GM12864 (cell line): ENCODE results near the gene SGSM2.

Source experiments
- DNase-seq: peaks from one replicate; pipeline ENCODE4 v3.0.0-alpha.2; 2011; ENCODE audit warnings: low read depth
- H3K4me3 ChIP-seq: 2 replicates; pipeline ENCODE4 v1.5.1; 2011; ENCODE audit warnings: mild to moderate bottlenecking, low read depth, low read length, control low read depth
- CTCF ChIP-seq: IDR thresholded peaks from 2 replicates; pipeline ENCODE4 v1.5.1; 2011; ENCODE audit warnings: low read depth, mild to moderate bottlenecking, moderate library complexity, low read length, control low read depth, inconsistent platforms; ENCODE audit errors: missing control alignments

The SGSM2 gene

DNA sequence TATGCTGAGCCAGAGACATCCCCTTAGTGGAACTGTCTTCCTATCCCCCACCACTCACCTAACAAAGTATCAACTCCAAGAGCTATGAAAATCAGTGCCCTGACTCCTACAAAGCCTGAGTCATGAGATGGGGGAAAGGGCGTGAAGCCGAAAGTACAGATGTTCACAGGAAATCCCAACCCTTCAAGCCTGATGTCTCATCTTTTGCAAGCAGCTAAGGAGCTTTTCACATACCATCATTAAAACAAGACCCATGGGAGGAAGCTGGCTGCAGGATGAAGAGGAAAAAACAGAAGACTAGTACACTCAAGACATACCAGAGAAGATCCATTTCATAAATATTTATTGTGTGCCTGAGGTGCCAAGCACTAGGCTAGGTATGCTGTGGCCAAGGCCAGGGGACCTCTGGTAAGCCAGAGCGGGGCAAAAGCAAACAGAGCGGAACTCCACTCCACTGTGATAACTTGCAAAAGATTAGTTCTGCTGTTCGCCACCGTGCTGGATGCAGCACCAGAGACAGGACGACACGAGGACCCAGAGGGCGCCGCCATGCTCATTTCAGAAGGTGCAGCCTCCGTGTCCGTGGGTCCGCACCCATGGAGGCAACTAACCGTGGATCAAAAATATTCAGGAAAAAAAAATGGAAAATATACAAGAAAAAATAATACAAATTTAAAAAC, 68.1 kb downstream of the SGSM2 start:
- no peak overlapping the region for H3K4me3 ChIP-seq
- TF ChIP-seq CTCF = no peak
- no peak for DNase-seq

DNA sequence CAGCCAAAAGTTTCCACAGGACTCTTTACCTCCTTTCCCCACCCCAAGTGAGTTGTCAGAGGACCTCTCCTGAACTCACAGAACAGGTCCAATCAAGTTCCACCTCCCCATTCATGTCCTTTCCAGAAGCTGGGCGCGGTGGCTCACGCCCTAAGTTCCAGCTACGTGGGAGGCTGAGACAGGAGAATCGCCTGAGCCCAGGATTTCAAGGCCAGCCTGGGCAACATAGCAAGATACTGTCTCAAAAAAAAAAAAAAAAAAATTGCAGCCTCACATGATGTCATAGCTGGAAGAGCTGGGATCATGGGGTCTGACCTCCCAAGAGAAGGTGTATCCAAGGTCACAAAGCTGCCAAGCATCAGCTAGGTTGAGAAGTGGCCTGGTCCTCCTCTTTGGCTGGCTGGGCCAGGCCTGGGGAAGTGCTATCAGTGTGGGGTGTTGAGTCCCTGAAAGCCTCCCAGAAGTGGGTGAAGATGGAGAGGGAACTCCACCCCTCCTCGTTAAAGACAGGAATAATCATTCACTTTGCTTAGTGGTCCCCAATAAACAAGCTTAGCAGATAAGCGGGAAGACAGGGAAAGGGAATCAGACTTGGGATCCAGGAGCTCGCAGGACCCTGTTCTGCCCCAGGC, 69.1 kb downstream of the SGSM2 start:
- TF ChIP-seq CTCF = no peak

DNA sequence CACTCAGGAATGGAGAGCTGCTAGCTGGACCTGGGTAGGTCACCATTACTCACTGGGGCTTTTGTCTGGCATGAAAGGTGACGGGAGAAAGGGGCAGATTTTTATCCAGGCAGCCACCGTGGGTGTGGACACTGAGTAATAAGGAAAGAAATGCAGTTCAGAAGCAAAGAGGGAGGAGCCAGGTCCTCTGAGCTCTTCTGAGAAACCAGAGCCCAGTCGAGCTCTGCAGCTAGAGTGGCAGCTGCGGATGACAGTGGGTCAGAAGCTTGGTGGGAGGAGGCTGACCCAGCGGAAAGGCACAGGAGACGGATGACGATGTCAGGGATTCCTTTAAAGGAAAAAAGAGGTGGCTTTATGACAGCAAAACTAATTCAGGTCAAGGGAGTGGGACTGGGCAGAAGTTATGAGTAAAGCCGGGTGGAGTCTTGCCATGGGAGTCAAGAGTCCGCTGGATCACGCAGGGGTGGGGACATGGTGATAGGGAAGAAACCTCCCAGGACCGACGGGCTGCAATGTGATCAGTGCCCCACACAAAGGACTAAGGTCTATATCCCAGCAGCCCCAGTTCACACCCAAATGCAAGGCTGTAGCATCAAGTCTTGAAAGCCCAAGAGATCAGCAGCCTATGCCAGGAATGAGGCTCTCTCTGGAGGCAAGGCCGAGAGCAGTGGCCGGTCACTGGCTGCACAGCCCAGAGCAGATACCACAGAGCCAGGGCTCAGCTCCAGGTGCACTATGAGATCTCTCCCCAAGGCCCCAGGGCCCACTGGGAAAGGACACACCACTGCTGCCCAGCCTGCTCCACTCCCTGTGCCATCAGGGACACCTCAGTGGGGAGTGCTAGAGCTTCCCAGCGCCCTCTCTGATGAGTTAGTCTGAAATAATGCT, 69.8 kb downstream of the SGSM2 start:
- no peak for TF ChIP-seq CTCF
- no peak for DNase-seq
- H3K4me3 ChIP-seq = no peak overlapping the region

More for the DNA sequence above, 69.1 kb downstream of the SGSM2 start:
- no peak overlapping the region for H3K4me3 ChIP-seq
- no peak for DNase-seq

GRCh38 chr17:2410951-2411350, 73.7 kb downstream of the SGSM2 start:
- TF ChIP-seq CTCF = no peak
- no peak for DNase-seq
- no peak overlapping the region for H3K4me3 ChIP-seq

GRCh38 chr17:2412561-2413021, 75.3 kb downstream of the SGSM2 start:
- no peak overlapping the region for H3K4me3 ChIP-seq
- no peak for TF ChIP-seq CTCF
- DNase-seq = no peak

GRCh38 chr17:2414446-2415064, 77.3 kb downstream of the SGSM2 start:
- TF ChIP-seq CTCF = no peak
- no peak for DNase-seq
- no peak overlapping the region for H3K4me3 ChIP-seq
